ENCODE results near the gene UTF1.

GRCh38 chr10:133183646-133184378, 46.2 kb upstream of the UTF1 start:
- TF ChIP-seq CTCF (conservative IDR thresholded peaks at IDR 0.05 in 1 of 2, IDR thresholded peaks at IDR 0.05 in 1 of 2; ENCODE audit: extremely low read depth in 1 of 2, insufficient read depth in 1 of 2, low read depth in 1 of 2, low read length in 2 of 2) (no peak), EZH2 (IDR thresholded peaks at IDR 0.05; ENCODE audit: borderline replicate concordance, low read length) (no peak)

Measured in mammary epithelial cell (primary cell).